GM06990 (cell line): ENCODE measurements around the gene SLC12A9.
"Not testable (repeated sequence)": the region's sequence is repeated elsewhere in the genome, so short reads cannot be mapped to it uniquely, and the experiment has no call there.

ENCODE experiments used
- DNase-seq: peaks from one replicate; pipeline ENCODE4 v3.0.0-alpha.2; 2011; ENCODE audit not compliant: insufficient read length; ENCODE audit errors: extremely low read depth
- H3K27me3 ChIP-seq: replicated peaks from 2 replicates; pipeline ENCODE4 v1.6.0; 2011; ENCODE audit warnings: low read length; ENCODE audit not compliant: control insufficient read depth, insufficient read depth
- H3K36me3 ChIP-seq: 2 replicates; pipeline ENCODE4 v1.5.1; 2011; ENCODE audit warnings: low read length; ENCODE audit not compliant: control insufficient read depth, insufficient read depth
- H3K4me3 ChIP-seq: replicated peaks from 2 replicates; pipeline ENCODE4 v1.5.1; 2011; ENCODE audit warnings: low read depth, mild to moderate bottlenecking, control low read depth, low read length
- TF ChIP-seq, protein P1 (sequence below): IDR thresholded peaks from 2 replicates; pipeline ENCODE4 v1.5.1; 2011; ENCODE audit warnings: low read length, control low read depth, mild to moderate bottlenecking, inconsistent platforms; ENCODE audit not compliant: insufficient read depth, poor library complexity, severe bottlenecking

SLC12A9 gene

DNA sequence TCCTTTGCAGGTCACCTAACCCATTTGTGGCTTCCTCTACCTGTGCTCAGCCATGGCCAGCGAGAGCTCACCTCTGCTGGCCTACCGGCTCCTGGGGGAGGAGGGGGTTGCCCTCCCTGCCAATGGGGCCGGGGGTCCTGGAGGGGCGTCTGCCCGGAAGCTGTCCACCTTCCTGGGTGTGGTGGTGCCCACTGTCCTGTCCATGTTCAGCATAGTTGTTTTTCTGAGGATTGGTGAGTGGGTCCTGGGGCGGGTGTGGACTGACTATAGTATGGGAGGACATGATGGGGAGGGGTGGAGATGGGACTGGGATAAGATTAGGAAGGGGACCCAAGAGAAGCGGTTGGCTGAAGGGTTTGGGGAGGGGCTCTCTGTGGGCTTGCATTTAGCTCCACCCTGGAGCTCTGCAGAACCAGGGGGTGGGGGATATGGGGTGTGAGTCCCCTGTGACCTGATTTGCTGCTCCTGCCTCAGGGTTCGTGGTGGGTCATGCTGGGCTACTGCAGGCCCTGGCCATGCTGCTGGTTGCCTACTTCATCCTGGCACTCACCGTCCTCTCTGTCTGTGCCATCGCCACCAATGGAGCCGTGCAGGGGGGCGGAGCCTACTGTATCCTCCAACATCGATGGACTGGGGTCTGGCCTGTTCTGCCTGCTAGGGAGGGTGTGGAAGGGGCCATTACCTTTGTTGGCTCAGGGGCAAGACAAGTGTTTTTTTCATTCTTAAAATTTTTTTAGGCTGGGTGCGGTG, 1.8 kb downstream of the SLC12A9 start:
- Histone ChIP-seq H3K4me3 (no peak overlapping the region), H3K27me3 (no peaks in the 10 kb centered on the region), H3K36me3 (peaks cover 3% of the 10 kb centered on the region)
- TF ChIP-seq, protein P1, sequence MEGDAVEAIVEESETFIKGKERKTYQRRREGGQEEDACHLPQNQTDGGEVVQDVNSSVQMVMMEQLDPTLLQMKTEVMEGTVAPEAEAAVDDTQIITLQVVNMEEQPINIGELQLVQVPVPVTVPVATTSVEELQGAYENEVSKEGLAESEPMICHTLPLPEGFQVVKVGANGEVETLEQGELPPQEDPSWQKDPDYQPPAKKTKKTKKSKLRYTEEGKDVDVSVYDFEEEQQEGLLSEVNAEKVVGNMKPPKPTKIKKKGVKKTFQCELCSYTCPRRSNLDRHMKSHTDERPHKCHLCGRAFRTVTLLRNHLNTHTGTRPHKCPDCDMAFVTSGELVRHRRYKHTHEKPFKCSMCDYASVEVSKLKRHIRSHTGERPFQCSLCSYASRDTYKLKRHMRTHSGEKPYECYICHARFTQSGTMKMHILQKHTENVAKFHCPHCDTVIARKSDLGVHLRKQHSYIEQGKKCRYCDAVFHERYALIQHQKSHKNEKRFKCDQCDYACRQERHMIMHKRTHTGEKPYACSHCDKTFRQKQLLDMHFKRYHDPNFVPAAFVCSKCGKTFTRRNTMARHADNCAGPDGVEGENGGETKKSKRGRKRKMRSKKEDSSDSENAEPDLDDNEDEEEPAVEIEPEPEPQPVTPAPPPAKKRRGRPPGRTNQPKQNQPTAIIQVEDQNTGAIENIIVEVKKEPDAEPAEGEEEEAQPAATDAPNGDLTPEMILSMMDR: no peak
- DNase-seq: no peak

DNA sequence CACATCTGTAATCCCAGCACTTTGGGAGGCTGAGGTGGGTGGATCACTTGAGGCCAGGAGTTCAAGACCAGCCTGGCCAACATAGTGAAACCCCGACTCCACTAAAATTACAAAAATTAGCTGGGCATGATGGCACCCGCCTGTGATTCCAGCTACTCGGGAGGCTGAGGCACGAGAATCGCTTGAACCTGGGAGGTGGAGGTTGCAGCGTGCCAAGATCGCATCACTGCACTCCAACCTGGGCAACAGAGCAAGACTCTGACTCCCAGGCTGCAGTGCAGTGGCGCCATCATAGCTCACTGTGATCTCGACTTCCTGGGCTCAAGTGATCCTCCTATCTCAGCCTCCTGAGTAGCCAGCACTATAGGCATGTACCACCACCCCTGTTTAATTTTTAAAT, 2.4 kb downstream of the SLC12A9 start:
- not testable (repeated sequence) for H3K27me3 ChIP-seq, H3K36me3 ChIP-seq, DNase-seq, H3K4me3 ChIP-seq

DNA sequence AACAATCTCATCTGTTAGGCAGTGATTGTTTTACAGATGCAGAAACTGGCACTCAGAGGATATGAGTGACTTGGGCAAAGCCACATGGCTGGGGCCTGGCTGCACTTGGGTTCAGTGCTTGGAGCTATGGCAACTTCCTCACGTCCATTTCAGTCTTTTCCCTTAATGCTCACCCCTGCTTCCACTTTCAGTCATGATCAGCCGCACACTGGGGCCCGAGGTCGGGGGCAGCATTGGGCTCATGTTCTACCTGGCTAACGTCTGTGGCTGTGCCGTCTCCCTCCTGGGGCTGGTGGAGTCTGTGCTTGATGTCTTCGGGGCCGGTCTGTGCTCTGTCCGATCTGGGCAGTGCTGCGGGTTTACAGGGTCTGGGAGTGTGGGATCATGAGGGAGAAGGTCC, 3.0 kb downstream of the SLC12A9 start:
- H3K4me3 ChIP-seq: no peak overlapping the region
- DNase-seq: no peak
- no peaks in the 10 kb centered on the region for H3K27me3 ChIP-seq
- TF ChIP-seq, protein P1: no peak
- H3K36me3 ChIP-seq: peaks cover 10% of the 10 kb centered on the region

DNA sequence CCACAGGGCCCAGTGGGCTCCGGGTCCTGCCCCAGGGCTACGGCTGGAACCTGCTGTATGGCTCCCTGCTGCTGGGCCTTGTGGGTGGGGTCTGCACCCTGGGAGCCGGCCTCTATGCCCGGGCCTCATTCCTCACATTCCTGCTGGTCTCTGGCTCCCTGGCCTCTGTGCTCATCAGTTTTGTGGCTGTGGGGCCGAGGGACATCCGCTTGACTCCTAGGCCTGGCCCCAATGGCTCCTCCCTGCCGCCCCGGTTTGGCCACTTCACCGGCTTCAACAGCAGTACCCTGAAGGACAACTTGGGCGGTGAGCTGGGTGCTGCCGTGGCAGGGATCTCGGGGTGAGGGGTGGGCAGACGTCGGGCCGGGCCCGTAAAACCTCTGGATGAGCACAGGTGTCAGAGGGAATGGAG, 4.4 kb downstream of the SLC12A9 start:
- no peak for DNase-seq
- Histone ChIP-seq H3K27me3 (no peaks in the 10 kb centered on the region), H3K36me3 (peaks cover 14% of the 10 kb centered on the region), H3K4me3 (no peak overlapping the region)
- TF ChIP-seq, protein P1: no peak

DNA sequence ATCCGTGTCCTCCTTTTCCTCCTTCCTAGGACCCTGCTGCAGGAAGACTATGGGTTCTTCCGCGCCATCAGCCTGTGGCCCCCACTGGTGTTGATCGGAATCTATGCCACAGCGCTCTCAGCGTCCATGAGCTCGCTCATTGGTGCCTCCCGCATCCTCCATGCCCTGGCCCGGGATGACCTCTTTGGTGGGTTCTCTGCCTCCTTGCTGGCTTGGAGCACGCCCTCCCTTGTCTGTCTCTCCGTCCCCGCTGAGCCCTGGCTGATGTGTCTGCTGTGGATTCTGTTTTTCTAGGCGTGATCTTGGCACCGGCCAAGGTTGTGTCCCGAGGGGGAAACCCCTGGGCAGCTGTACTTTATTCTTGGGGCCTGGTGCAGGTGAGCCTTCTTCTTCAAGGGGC, 7.3 kb downstream of the SLC12A9 start:
- TF ChIP-seq, protein P1: no peak
- Histone ChIP-seq H3K36me3 (peaks cover 11% of the 10 kb centered on the region), H3K4me3 (no peak overlapping the region), H3K27me3 (no peaks in the 10 kb centered on the region)
- DNase-seq: no peak

DNA sequence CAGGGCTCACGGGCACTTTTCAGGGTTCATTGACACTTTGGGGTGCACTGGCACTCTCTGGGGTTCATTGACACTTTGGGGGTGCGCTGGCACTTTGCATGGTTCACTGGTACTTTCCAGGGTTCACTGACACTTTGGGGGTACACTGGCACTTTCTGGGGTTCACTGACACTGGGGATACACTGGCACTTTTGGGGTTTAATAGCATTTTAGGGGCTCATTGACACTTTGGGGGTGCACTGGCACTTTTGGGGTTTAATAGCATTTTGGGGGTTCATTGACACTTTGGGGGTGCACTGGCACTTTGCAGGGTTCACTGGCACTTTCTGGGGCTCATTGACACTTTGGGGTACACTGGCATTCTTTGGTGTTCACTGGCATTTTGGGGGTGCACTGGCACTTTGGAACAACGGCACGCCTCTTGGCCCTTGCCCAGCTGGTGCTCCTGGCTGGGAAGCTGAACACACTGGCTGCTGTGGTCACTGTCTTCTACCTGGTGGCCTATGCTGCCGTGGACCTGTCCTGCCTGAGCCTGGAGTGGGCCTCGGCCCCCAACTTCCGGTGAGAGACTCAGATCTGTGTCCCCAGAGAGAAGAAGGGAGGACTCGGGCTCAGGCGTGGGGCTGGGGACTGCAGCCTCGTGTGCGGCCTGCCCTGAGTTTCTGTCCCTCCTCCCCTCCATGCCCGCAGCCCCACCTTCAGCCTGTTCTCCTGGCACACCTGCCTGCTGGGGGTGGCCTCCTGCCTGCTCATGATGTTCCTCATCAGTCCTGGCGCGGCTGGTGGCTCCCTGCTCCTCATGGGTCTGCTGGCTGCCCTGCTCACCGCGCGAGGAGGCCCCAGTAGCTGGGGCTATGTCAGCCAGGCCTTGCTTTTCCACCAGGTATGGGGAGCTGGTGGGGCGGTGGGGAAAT, 8.4 kb downstream of the SLC12A9 start:
- peaks cover 11% of the 10 kb centered on the region for H3K36me3 ChIP-seq
- no peak overlapping the region for H3K4me3 ChIP-seq
- TF ChIP-seq, protein P1: no peak
- H3K27me3 ChIP-seq: no peaks in the 10 kb centered on the region
- DNase-seq: no peak
